IPS DF 6.9 (cell line): ENCODE data around the gene SRD5A1.

Experiments
- DNase-seq: peaks from one replicate; pipeline ENCODE4 v3.0.0-alpha.2; 2013; ENCODE audit warnings: low read depth, low spot score
- H3K27ac ChIP-seq: one replicate; pipeline ENCODE4 v1.5.1; 2013; ENCODE audit warnings: low read length, control low read depth
- H3K27me3 ChIP-seq: 2 replicates; pipeline ENCODE4 v1.6.1; 2013; ENCODE audit warnings: mild to moderate bottlenecking, low read length; ENCODE audit not compliant: control insufficient read depth, insufficient read depth
- H3K36me3 ChIP-seq: 2 replicates; pipeline ENCODE4 v1.6.1; 2013; ENCODE audit warnings: low read length; ENCODE audit not compliant: control insufficient read depth, insufficient read depth
- H3K4me1 ChIP-seq: 2 replicates; pipeline ENCODE4 v1.6.1; 2013; ENCODE audit warnings: low read length; ENCODE audit not compliant: control insufficient read depth, insufficient read depth
- H3K4me3 ChIP-seq: 2 replicates; pipeline ENCODE4 v1.5.1; 2013; ENCODE audit warnings: mild to moderate bottlenecking, low read length
- H3K9me3 ChIP-seq: 2 replicates; pipeline ENCODE4 v1.6.1; 2013; ENCODE audit warnings: low read length, inconsistent platforms; ENCODE audit not compliant: control insufficient read depth, insufficient read depth
- WGBS: extraction: QIAGEN DNeasy Blood & Tissue Kit; methylation state at CpG from one replicate; pipeline ENCODE4 v1.1.7; 2013; ENCODE audit warnings: mixed read lengths, missing lambda C conversion rate; ENCODE audit not compliant: insufficient read length, insufficient coverage; 5-methylcytosine and 5-hydroxymethylcytosine counted together

Gene SRD5A1

DNA sequence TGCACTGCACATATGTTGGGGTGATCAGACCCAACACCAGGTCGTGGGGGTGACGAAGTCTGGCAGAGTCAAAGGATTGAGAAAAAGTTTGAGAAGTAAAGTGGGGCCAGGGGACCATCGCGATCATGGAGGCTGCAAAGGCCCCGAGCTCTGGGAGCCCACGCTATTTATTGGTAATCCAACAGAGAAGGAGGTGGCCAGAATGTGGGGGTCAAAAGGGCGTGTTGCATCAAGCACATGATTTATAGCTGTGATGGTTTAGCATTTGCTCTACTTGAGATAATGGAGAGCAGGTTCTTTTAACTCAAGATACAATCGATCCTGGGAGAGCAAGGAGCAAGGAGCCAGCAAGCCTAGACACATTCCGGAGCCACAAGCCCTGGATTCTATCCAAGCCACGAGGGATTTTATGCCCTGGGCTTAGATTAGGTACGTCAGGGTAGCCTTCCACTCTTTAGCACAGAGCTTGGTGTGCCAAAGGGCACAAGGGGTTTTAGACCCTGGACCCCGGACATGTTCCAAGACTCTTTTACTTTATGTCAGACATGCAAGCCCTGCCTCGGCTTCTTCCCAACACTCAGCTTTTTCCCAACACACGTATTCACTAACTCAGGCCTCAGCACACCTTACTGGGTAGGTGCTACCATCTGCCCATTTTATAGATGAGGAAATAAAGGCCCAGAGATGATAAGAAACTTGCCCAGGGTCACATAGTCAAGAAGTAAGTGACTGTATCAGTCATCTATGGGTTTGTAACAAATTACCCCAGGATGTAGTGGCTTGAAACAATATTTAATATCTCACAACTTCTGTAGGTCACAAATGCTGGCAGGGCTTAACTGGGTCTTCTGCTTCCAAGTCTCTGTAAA lies 39.9 kb upstream of the SRD5A1 start:
- no peaks in the 10 kb centered on the region for H3K9me3 ChIP-seq
- no peaks in the 10 kb centered on the region for H3K4me1 ChIP-seq
- no peak overlapping the region for H3K27ac ChIP-seq
- H3K36me3 ChIP-seq: peaks cover 1% of the 10 kb centered on the region; the same call in 1 of the 2 replicates
- WGBS: no CpG with 5 or more reads among the region's 14 CpGs
- DNase-seq: no peak
- H3K4me3 ChIP-seq: no peak overlapping the region
- no peaks in the 10 kb centered on the region for H3K27me3 ChIP-seq

DNA sequence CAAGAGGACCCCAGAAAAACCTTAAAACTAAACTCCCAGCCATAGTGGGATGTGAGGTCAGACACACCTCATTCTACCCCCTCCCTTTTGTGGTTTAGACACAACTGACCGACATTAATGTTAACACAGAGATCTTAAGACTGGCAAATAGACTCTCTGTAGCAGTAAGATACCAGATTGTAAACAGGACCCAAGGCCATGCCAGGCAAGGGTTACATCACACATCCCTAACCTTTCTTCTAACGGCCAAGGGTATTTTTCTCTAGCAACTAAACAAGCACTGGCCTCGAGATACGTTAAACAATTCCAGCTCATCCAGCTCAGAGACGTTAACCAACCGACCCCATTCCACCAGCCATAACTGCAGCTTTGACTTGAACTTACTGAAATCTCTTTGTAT lies 39.2 kb upstream of the SRD5A1 start:
- DNase-seq: no peak
- H3K9me3 ChIP-seq: no peaks in the 10 kb centered on the region
- H3K4me3 ChIP-seq: no peak overlapping the region
- H3K27ac ChIP-seq: no peak overlapping the region
- WGBS: no CpG with 5 or more reads among the region's 6 CpGs
- H3K36me3 ChIP-seq: peaks cover 5% of the 10 kb centered on the region; the same call in 1 of the 2 replicates
- no peaks in the 10 kb centered on the region for H3K27me3 ChIP-seq
- no peaks in the 10 kb centered on the region for H3K4me1 ChIP-seq

DNA sequence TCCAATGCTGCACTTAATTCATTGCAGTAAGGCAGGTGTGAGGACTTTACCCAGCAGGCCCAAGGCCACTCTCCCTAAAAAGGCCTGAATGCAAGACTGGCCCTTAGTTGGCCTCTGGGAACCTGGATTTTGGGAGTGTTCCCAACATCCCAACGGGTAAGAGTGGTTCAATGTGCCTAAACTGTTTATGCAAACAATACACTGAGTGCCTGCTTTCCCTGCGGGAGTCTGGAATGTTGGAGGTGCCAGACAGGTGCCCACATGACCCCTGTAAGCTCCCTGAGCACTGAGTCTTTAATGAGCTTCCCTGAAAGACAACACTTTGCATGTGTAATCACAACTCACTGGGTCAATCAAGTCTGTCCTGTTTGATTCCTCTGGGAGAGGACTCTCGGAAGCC lies 37.8 kb upstream of the SRD5A1 start:
- no peaks in the 10 kb centered on the region for H3K4me1 ChIP-seq
- peaks cover 10% of the 10 kb centered on the region; the same call in 1 of the 2 replicates for H3K36me3 ChIP-seq
- no peaks in the 10 kb centered on the region for H3K9me3 ChIP-seq
- no peaks in the 10 kb centered on the region for H3K27me3 ChIP-seq
- no CpG with 5 or more reads among the region's 3 CpGs for WGBS
- H3K27ac ChIP-seq: no peak overlapping the region
- no peak overlapping the region for H3K4me3 ChIP-seq
- DNase-seq: no peak

DNA sequence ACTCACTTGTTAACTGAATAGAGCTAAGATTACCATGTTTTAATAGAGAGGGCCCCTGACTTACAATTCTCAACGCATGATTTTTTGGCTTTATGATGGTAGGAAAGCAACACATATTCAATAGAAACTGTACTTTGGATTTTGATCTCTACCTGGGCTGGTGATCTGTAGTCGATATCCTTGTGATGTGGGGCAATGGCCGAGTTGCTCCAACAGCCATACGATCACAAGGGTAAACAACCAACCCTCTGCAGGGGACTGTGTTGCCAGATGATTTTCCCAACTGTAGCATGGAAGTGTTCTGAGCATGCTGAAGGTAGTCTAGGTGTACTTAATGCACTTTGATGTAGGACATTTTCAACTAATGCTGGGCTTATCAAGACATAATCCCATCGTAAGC lies 36.9 kb upstream of the SRD5A1 start:
- Histone ChIP-seq H3K9me3 (no peaks in the 10 kb centered on the region), H3K36me3 (peaks cover 11% of the 10 kb centered on the region; the same call in 1 of the 2 replicates), H3K4me1 (no peaks in the 10 kb centered on the region), H3K27me3 (no peaks in the 10 kb centered on the region), H3K27ac (no peak overlapping the region), H3K4me3 (no peak overlapping the region)
- WGBS: no CpG with 5 or more reads among the region's 5 CpGs
- no peak for DNase-seq

DNA sequence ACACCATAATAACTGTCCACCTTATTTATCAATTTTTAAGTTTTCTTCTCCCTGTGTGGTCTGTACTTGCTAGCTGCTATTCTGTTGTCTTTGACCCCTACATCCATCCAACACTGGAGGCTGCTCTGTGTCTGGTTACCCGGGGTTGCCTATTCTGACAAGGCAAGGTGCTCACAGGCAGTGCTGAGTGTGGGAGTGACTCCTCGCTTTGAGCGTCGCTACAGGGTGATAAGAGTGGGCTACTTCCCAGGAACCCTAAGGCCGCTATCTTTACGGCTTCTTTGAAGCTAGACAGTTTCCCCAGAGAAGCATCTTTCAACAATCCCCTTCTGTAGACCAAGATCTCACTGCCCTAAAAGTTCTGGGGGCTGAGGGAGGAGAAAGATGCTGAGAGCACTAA lies 35.7 kb upstream of the SRD5A1 start:
- Histone ChIP-seq H3K4me3 (no peak overlapping the region), H3K4me1 (no peaks in the 10 kb centered on the region), H3K9me3 (no peaks in the 10 kb centered on the region), H3K27me3 (no peaks in the 10 kb centered on the region), H3K36me3 (peaks cover 21% of the 10 kb centered on the region), H3K27ac (no peak overlapping the region)
- WGBS: no CpG with 5 or more reads among the region's 6 CpGs
- no peak for DNase-seq

DNA sequence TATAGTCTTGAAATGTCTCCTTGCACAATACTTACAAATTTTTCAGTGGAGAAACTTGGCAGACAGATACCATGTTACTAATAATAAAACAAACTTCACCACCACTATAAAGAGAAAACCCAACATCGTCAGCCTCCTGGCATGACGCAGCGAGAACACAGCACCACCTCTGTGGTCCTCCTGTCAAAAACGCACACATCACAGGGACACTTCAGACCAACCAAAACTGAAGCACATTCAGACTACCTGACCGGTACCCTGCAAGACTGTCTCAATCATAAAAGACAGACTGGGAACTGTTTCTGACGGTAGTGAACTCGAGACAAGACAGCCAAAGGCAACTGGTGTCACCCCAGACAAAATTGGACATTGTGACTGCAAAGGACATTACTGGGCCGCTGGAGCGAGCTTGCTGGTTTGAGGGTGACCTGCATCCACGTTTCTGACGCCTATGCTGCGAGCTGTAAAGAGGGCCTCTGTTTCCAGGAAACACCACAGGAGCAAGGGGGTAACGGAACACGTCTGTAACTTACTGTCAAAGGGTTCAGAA lies 34.8 kb upstream of the SRD5A1 start:
- Histone ChIP-seq H3K27ac (no peak overlapping the region), H3K4me3 (no peak overlapping the region), H3K27me3 (no peaks in the 10 kb centered on the region), H3K9me3 (no peaks in the 10 kb centered on the region), H3K4me1 (no peaks in the 10 kb centered on the region), H3K36me3 (peaks cover 21% of the 10 kb centered on the region)
- DNase-seq: no peak
- no CpG with 5 or more reads among the region's 14 CpGs for WGBS

DNA sequence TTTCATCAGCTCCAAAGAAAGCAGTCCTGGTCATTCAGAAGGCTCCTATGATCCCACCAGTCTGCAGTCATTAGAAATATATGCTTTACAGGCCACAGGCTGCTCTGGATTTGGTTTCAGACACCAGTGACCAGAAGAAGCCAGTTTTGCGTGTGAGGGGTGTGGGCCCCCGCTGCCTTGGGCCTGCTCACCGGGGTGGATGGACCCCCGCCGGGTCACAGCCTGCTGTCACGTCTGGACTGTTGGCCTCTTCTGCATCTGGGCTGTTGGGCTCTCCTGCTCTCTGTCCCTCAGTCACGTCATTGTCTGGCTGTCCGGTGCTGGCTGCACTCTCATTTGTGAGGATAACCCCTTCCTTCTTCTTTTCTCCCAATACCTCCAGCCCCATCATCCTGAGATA lies 33.5 kb upstream of the SRD5A1 start:
- Histone ChIP-seq H3K4me3 (no peak overlapping the region), H3K27me3 (no peaks in the 10 kb centered on the region; the same call in 1 of the 2 replicates), H3K4me1 (no peaks in the 10 kb centered on the region), H3K9me3 (no peaks in the 10 kb centered on the region), H3K36me3 (peaks cover 32% of the 10 kb centered on the region), H3K27ac (no peak overlapping the region)
- no CpG with 5 or more reads among the region's 8 CpGs for WGBS
- no peak for DNase-seq

DNA sequence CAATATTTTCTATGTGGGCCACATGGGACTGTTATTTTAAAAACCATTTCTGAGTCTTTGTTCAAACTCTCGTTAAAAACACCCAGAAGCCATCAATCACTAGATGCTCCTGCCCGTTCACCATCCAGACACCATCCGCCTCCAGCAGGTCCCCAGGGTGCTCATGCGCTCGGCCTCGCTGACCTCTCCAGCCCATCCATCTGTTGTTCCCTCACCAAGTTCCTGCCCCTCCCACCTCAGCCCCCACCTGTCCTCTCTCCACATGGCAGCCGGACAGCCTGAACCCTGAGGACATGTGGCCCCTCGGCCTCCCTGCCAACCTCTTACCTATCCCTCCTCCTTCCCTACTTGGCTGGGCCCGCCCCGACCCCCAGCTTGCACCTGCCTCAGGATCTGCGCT lies 32.0 kb upstream of the SRD5A1 start:
- Histone ChIP-seq H3K4me1 (no peaks in the 10 kb centered on the region), H3K36me3 (peaks cover 36% of the 10 kb centered on the region), H3K27ac (no peak overlapping the region), H3K27me3 (no peaks in the 10 kb centered on the region; the same call in 1 of the 2 replicates), H3K4me3 (no peak overlapping the region), H3K9me3 (no peaks in the 10 kb centered on the region)
- no CpG with 5 or more reads among the region's 11 CpGs for WGBS
- no peak for DNase-seq

DNA sequence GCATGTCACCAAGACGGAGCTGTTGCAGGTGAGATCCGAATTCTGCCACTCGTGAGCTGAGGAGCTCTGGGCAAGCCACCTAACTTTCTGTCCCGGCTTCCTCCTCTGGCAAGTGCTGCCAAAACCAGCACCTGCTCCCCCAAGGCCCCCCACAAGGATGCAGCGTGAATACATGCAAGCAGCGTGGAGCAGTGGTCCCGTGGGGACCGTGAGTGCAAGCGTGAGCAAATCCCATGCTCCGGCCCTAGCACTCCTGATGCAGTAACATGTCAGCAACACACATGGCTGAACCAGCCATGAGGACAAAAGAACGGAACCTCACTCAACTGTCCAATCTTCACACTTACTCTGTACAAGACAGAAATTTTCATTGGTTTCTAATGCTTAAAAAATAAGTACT lies 31.4 kb upstream of the SRD5A1 start:
- H3K9me3 ChIP-seq: no peaks in the 10 kb centered on the region
- no peaks in the 10 kb centered on the region for H3K4me1 ChIP-seq
- H3K36me3 ChIP-seq: peaks cover 37% of the 10 kb centered on the region
- no CpG with 5 or more reads among the region's 11 CpGs for WGBS
- H3K4me3 ChIP-seq: no peak overlapping the region
- H3K27me3 ChIP-seq: no peaks in the 10 kb centered on the region; the same call in 1 of the 2 replicates
- H3K27ac ChIP-seq: no peak overlapping the region
- no peak for DNase-seq

DNA sequence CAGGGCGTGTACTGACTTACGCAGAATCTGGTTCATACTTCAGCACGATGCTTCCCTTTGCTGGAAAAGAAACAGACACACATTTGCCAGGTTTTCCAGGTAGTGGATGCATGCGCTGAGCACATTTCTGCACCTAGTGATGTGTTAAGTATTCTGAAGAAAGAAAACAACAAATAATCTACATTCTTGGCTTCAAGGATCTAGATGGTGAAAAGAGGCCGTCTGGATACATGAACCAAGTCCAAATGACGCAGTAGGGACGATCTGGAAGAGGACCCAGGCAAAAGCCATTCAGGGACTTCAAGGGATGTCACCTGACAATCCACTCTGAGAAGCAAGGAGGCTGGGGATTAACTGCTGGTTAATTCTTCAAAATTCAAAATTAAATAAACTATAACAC lies 30.8 kb upstream of the SRD5A1 start:
- H3K36me3 ChIP-seq: peaks cover 41% of the 10 kb centered on the region

More for the DNA sequence above, 30.8 kb upstream of the SRD5A1 start:
- no CpG with 5 or more reads among the region's 7 CpGs for WGBS
- no peaks in the 10 kb centered on the region for H3K9me3 ChIP-seq
- no peak for DNase-seq
- no peaks in the 10 kb centered on the region for H3K4me1 ChIP-seq
- H3K27me3 ChIP-seq: no peaks in the 10 kb centered on the region; the same call in 1 of the 2 replicates
- no peak overlapping the region for H3K27ac ChIP-seq
- no peak overlapping the region for H3K4me3 ChIP-seq
